Endothelial cell of umbilical vein (primary cell): ENCODE data around the gene KLHDC4. TPM values are rescaled to one million over a fixed set of nuclear protein-coding genes. Genes with fewer than 3 reads are reported as not detected.

Experiments used
- BruUV-seq: library from RNA; stranded (reverse); fragments of 400-500 nt; replicated peaks from 2 replicates; lab custom pipeline; 2021; lab: Mats Ljungman, UMichigan
- CTCF ChIA-PET: fragments of 300-600, 350-600 bp; sonication (Branson Sonifier 250); formaldehyde crosslinking; loops from one replicate; lab custom pipeline; 2021; ENCODE audit warnings: antibody characterized with exemption, inconsistent platforms; lab: Charles Lee
- POLR2A ChIA-PET: fragments of 300-600, 350-600 bp; sonication (Branson Sonifier 250); formaldehyde crosslinking; loops from one replicate; lab custom pipeline; 2021; ENCODE audit warnings: antibody characterized with exemption, inconsistent platforms; lab: Charles Lee
- DNase-seq: peaks from one replicate; pipeline ENCODE4 v3.0.0-alpha.2; 2011; ENCODE audit warnings: low read depth, low spot score
- FAIRE-seq: peaks from 2 replicates; lab custom pipeline; 2011; peaks lifted over from hg19 to GRCh38; lab: Jason Lieb, UNC
- H2AFZ ChIP-seq: 2 replicates; pipeline ENCODE4 v1.6.0; 2012; ENCODE audit warnings: low read depth, low read length, control low read depth, inconsistent platforms
- H3K27ac ChIP-seq: 2 replicates; pipeline ENCODE4 v1.5.1; 2011; ENCODE audit warnings: low read depth, mild to moderate bottlenecking, control low read depth, low read length, moderate library complexity; ENCODE audit not compliant: insufficient read depth
- H3K27me3 ChIP-seq, 2 experiments: 2 replicates each; pipeline versions ENCODE4 v1.6.0 to v1.6.1; 2011; ENCODE audit warnings: low read length in 2 of 2, mixed read lengths in 1 of 2; ENCODE audit not compliant: control insufficient read depth in 2 of 2, insufficient read depth in 2 of 2
- H3K36me3 ChIP-seq, 2 experiments: 2 replicates in 1 of 2; 3 replicates in 1 of 2; pipeline ENCODE4 v1.5.1; 2011; ENCODE audit warnings: low read length in 2 of 2, mild to moderate bottlenecking in 1 of 2, moderate library complexity in 1 of 2; ENCODE audit not compliant: control insufficient read depth in 2 of 2, insufficient read depth in 2 of 2; ENCODE audit errors: extremely low read depth in 1 of 2
- H3K4me1 ChIP-seq: 3 replicates; pipeline ENCODE4 v1.5.1; 2011; ENCODE audit warnings: mild to moderate bottlenecking, low read length; ENCODE audit not compliant: control insufficient read depth, insufficient read depth; ENCODE audit errors: extremely low read depth
- H3K4me2 ChIP-seq: 2 replicates; pipeline ENCODE4 v1.6.1; 2011; ENCODE audit warnings: low read length, control low read depth, mixed read lengths; ENCODE audit not compliant: insufficient read depth
- H3K4me3 ChIP-seq, 3 experiments: fragments of 200-600 bp in 1 of 3; sonication (generic), shearing (Covaris generic) in 1 of 3; replicated peaks in 1 of 3; 2 replicates each; pipeline ENCODE4 v1.5.1; 2011 to 2016; ENCODE audit warnings: control low read depth in 3 of 3, low read length in 3 of 3, mild to moderate bottlenecking in 2 of 3, inconsistent platforms in 1 of 3, low read depth in 1 of 3, moderate library complexity in 1 of 3; ENCODE audit not compliant: insufficient read depth in 1 of 3
- H3K79me2 ChIP-seq: 2 replicates; pipeline ENCODE4 v1.6.0; 2012; ENCODE audit warnings: low read length, inconsistent platforms; ENCODE audit not compliant: control insufficient read depth, insufficient read depth
- H3K9ac ChIP-seq: replicated peaks from 2 replicates; pipeline ENCODE3; 2011; ENCODE audit warnings: low read length, control low read depth; ENCODE audit not compliant: insufficient read depth; ENCODE audit errors: extremely low read depth
- H3K9me1 ChIP-seq: replicated peaks from 3 replicates; pipeline ENCODE4 v1.6.0; 2011; ENCODE audit warnings: mild to moderate bottlenecking, low read length; ENCODE audit not compliant: control insufficient read depth, insufficient read depth; ENCODE audit errors: extremely low read depth
- H3K9me3 ChIP-seq: replicated peaks from 2 replicates; pipeline ENCODE4 v1.5.1; 2012; ENCODE audit warnings: low read length, inconsistent platforms; ENCODE audit not compliant: control insufficient read depth, insufficient read depth
- H4K20me1 ChIP-seq: replicated peaks from 2 replicates; pipeline ENCODE3; 2011; ENCODE audit warnings: mild to moderate bottlenecking, low read length; ENCODE audit not compliant: control insufficient read depth, insufficient read depth; ENCODE audit errors: extremely low read depth
- EZH2 ChIP-seq: IDR thresholded peaks from 2 replicates; pipeline ENCODE4 v1.6.1; 2012; ENCODE audit warnings: borderline replicate concordance, low read depth, mild to moderate bottlenecking, moderate library complexity, low read length, inconsistent platforms; ENCODE audit not compliant: severe bottlenecking
- FOS ChIP-seq: IDR thresholded peaks from 2 replicates; pipeline ENCODE4 v1.6.1; 2011; ENCODE audit warnings: mild to moderate bottlenecking, low read length, moderate library complexity, borderline replicate concordance; ENCODE audit not compliant: insufficient read depth
- GATA2 ChIP-seq: IDR thresholded peaks from 2 replicates; pipeline ENCODE4 v1.7.0; 2011; ENCODE audit warnings: low read depth, mild to moderate bottlenecking, moderate library complexity, mixed read lengths, low read length; ENCODE audit not compliant: insufficient read length, insufficient read depth
- JUN ChIP-seq: IDR thresholded peaks from 2 replicates; pipeline ENCODE4 v1.6.1; 2011; ENCODE audit warnings: borderline replicate concordance, low read depth; ENCODE audit not compliant: insufficient read length, insufficient read depth
- MAX ChIP-seq: IDR thresholded peaks from 2 replicates; pipeline ENCODE4 v1.6.1; 2011; ENCODE audit not compliant: insufficient read depth, insufficient read length
- MYC ChIP-seq: IDR thresholded peaks from one replicate; pipeline ENCODE4 v1.6.1; 2011; ENCODE audit warnings: mild to moderate bottlenecking, low read depth, low read length
- POLR2A ChIP-seq: IDR thresholded peaks from 2 replicates; pipeline ENCODE4 v1.6.1; 2012; ENCODE audit warnings: low read depth, mild to moderate bottlenecking, control low read depth, low read length
- POLR2AphosphoS5 ChIP-seq: IDR thresholded peaks from 2 replicates; pipeline ENCODE4 v1.6.1; 2012; ENCODE audit warnings: low read depth, mild to moderate bottlenecking, control low read depth, low read length, moderate library complexity; ENCODE audit not compliant: insufficient read depth
- dilution Hi-C: fragments of 300-500 bp; cut with MboI; formaldehyde crosslinking; loops from one replicate; pipeline ENCODE4 v1.15.0; 2019; ENCODE audit warnings: low sequenced_read_pairs; ENCODE audit not compliant: extremely low pct_ligation_motif_present
- intact Hi-C: fragments of 100-400 bp; cut with micrococcal nuclease; formaldehyde crosslinking; loops from one replicate; pipeline ENCODE4 v1.10.0; 2022
- polyA plus RNA-seq, 4 experiments: library from polyadenylated mRNA; depleted of rRNA in 3 of 4; stranded (reverse) in 3 of 4; unstranded in 1 of 4; fragments of >200 nt; gene quantifications; 2 replicates each; pipeline versions ENCODE4 v1.2.1 to v1.2.3, GENCODE V29; 2011 to 2012; ENCODE audit warnings: missing spikeins in 1 of 4
- total RNA-seq: library from RNA; stranded (reverse); gene quantifications from 2 replicates; pipeline ENCODE4 v1.2.3, GENCODE V29; 2021
- TF ChIP-seq, protein P1 (sequence below), 2 donors: IDR thresholded peaks; 1 replicate in 1 of 2; 2 replicates in 1 of 2; pipeline ENCODE4 v1.5.1; 2011; ENCODE audit warnings: low read length in 2 of 2, mild to moderate bottlenecking in 2 of 2, moderate library complexity in 2 of 2, control low read depth in 1 of 2, inconsistent platforms in 1 of 2, low read depth in 1 of 2; ENCODE audit not compliant: insufficient read depth in 1 of 2; ENCODE audit errors: extremely low read depth in 1 of 2

KLHDC4 gene
- total and polyA plus RNA-seq, 2 donors (not counting 3 experiments of a cell fraction or from before 2014, with no cell fraction given): 24.7 to 46.2 TPM

GRCh38 chr16:87677830-87678229 is 88.0 kb downstream of the KLHDC4 start:
- intact Hi-C loops (no loop called here), dilution Hi-C loops (no loop called here)
- Histone ChIP-seq H3K27ac (no peak overlapping the region), H3K4me3 (no peak overlapping the region), H3K9ac (no peak overlapping the region), H3K27me3 (no peaks in the 10 kb centered on the region), H3K79me2 (no peaks in the 10 kb centered on the region), H4K20me1 (no peaks in the 10 kb centered on the region), H3K9me1 (no peaks in the 10 kb centered on the region), H3K4me2 (no peak overlapping the region), H3K4me1 (peaks cover 3% of the 10 kb centered on the region), H3K9me3 (no peaks in the 10 kb centered on the region), H2AFZ (no peak overlapping the region), H3K36me3 (no peaks in the 10 kb centered on the region)
- FAIRE-seq: no peak
- BruUV-seq: no TSS peak
- POLR2A ChIA-PET: no interaction called here
- no peak for DNase-seq
- CTCF ChIA-PET: interaction anchor here (1.0 to 3.5 kb wide), 3 partner anchors 25 to 92 kb away, joined by 3 to 11 read pairs (median 5); no protein-coding TSS in a partner anchor
- TF ChIP-seq GATA2 (no peak), EZH2 (no peak), JUN (no peak), POLR2A (no peak), POLR2AphosphoS5 (no peak), MAX (no peak), MYC (no peak), FOS (no peak)
- TF ChIP-seq, protein P1, sequence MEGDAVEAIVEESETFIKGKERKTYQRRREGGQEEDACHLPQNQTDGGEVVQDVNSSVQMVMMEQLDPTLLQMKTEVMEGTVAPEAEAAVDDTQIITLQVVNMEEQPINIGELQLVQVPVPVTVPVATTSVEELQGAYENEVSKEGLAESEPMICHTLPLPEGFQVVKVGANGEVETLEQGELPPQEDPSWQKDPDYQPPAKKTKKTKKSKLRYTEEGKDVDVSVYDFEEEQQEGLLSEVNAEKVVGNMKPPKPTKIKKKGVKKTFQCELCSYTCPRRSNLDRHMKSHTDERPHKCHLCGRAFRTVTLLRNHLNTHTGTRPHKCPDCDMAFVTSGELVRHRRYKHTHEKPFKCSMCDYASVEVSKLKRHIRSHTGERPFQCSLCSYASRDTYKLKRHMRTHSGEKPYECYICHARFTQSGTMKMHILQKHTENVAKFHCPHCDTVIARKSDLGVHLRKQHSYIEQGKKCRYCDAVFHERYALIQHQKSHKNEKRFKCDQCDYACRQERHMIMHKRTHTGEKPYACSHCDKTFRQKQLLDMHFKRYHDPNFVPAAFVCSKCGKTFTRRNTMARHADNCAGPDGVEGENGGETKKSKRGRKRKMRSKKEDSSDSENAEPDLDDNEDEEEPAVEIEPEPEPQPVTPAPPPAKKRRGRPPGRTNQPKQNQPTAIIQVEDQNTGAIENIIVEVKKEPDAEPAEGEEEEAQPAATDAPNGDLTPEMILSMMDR (IDR thresholded peaks at IDR 0.05; ENCODE audit: extremely low read depth in 1 of 2, insufficient read depth in 1 of 2, low read depth in 1 of 2, low read length in 2 of 2): no peak
